ENCODE data around the gene HSD17B14. TPM values are rescaled to one million over a fixed set of nuclear protein-coding genes. Genes with fewer than 3 reads are reported as not detected.
A peak's percentile ranks its signal among the peaks of the same experiment; 100 is the strongest.

The HSD17B14 gene
- total and polyA plus RNA-seq, 9 of the 15 experiments (the other 6 are each of a cell fraction or from before 2014, with no cell fraction given): 0.16 TPM; not detected in 8

DNA sequence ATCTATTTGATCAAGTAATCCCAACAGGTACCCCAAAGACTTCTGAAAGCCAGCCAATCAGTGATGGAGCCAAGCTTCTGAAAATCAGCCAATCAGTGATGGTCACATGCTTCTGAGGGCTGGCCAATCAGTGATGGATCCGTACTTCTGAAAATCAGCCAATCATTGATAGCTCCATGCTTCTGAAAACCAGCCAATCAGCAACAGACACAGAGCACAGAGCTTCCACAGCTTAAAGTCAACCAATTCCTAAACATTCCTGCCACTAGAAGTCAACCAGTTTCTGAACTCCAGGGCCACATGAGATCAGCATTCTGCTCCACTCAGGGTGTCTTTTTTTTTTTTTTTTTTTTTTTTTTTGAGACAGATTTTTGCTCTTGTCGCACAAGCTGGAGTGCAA is 8.2 kb upstream of the HSD17B14 start:
- peak; percentile 90 for FAIRE-seq
- in situ Hi-C loops (cut with MboI): loop anchor here (5.0 kb wide), 1 partner anchor 52 kb away; no protein-coding TSS in a partner anchor
- 92% methylated on average over 2 of the region's 2 CpGs for WGBS (ENCODE audit: insufficient coverage, low coverage, missing lambda C conversion rate)

More for the DNA sequence above, 8.2 kb upstream of the HSD17B14 start:
- Histone ChIP-seq H3K4me3 (no peak overlapping the region), H3K27ac (ENCODE audit: extremely low read depth, low read depth, low read length) (no peak overlapping the region), H3K36me3 (ENCODE audit: control insufficient read depth, insufficient read depth, low read length) (peaks cover 19% of the 10 kb centered on the region), H3K79me2 (ENCODE audit: control insufficient read depth, insufficient read depth, low read length) (no peaks in the 10 kb centered on the region), H4K20me1 (replicated peaks; ENCODE audit: control insufficient read depth, insufficient read depth, low read length) (no peaks in the 10 kb centered on the region), H3K4me1 (replicated peaks in 1 of 2; ENCODE audit: control insufficient read depth in 2 of 2, insufficient read depth in 2 of 2, low read length in 2 of 2) (peaks cover 6 to 11% of the 10 kb centered on the region in 2 experiments; a peak in 4 of 5 replicates), H3K9me3 (replicated peaks; ENCODE audit: control insufficient read depth, insufficient read depth, low read depth, low read length) (no peaks in the 10 kb centered on the region), H3K9me1 (ENCODE audit: control insufficient read depth, insufficient read depth, low read length) (no peaks in the 10 kb centered on the region), H3K4me2 (ENCODE audit: insufficient read depth, low read length) (no peak overlapping the region), H3K27me3 (ENCODE audit: control insufficient read depth in 2 of 2, insufficient read depth in 2 of 2, low read length in 2 of 2) (no peaks in the 10 kb centered on the region), H3K9ac (ENCODE audit: insufficient read depth in 1 of 2, low read depth in 2 of 2, low read length in 2 of 2) (no peak overlapping the region), H2AFZ (ENCODE audit: low read depth, low read length) (no peak overlapping the region)
- no TSS peak for BruUV-seq (replicated peaks)
- ChIA-PET CTCF (ENCODE audit: low intra/inter-chr PET ratio) (no interaction called here), POLR2A (interaction anchor here (0.6 to 2.1 kb wide), 10 partner anchors 12 to 229 kb away, joined by 3 to 9 read pairs (median 4); partner anchors contain the start of gene BCAT2)
- peak; percentile 88 for ATAC-seq
- DNase-seq (ENCODE audit: extremely low read depth in 1 of 4, low spot score in 3 of 4): peak; percentile 47 to 88 (median 80)
- intact Hi-C loops (cut with micrococcal nuclease): no loop called here
- TF ChIP-seq PPARD (CRISPR knock-in tag; IDR thresholded peaks at IDR 0.05) (no peak), RAD51 (IDR thresholded peaks at IDR 0.05; ENCODE audit: borderline replicate concordance, low read depth) (peak; percentile 64; the same call in 1 of the 2 replicates), NFYB (IDR thresholded peaks at IDR 0.05; ENCODE audit: extremely low read depth, insufficient read length) (peak; percentile 63), RBM25 (IDR thresholded peaks at IDR 0.05; ENCODE audit: low read depth, low read length, severe bottlenecking) (peak; percentile 36), CC2D1A (IDR thresholded peaks at IDR 0.05) (peak; percentile 85; the same call in 1 of the 2 replicates), TEAD1 (CRISPR knock-in tag; IDR thresholded peaks at IDR 0.05) (peak in 1 of 2 experiments; percentile 96; a peak in 2 of 4 replicates), ZFP30 (CRISPR knock-in tag; IDR thresholded peaks at IDR 0.05; ENCODE audit: borderline replicate concordance) (no peak), JUNB (CRISPR knock-in tag; conservative IDR thresholded peaks at IDR 0.05) (no peak), TEAD4 (IDR thresholded peaks at IDR 0.05; ENCODE audit: low read length) (peak; percentile 70), TEAD4 (CRISPR knock-in tag; IDR thresholded peaks at IDR 0.05; ENCODE audit: borderline replicate concordance) (no peak), ZNF384 (IDR thresholded peaks at IDR 0.05; ENCODE audit: low read depth, low read length) (peak; percentile 75), MTA2 (IDR thresholded peaks at IDR 0.05; ENCODE audit: low read depth) (no peak), TEAD2 (tag; IDR thresholded peaks at IDR 0.05) (peak; percentile 77; the same call in 1 of the 2 replicates)
- TF ChIP-seq, protein P1, sequence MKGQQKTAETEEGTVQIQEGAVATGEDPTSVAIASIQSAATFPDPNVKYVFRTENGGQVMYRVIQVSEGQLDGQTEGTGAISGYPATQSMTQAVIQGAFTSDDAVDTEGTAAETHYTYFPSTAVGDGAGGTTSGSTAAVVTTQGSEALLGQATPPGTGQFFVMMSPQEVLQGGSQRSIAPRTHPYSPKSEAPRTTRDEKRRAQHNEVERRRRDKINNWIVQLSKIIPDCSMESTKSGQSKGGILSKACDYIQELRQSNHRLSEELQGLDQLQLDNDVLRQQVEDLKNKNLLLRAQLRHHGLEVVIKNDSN (CRISPR knock-in tag; IDR thresholded peaks at IDR 0.05): peak; percentile 68
- TF ChIP-seq, protein P2, sequence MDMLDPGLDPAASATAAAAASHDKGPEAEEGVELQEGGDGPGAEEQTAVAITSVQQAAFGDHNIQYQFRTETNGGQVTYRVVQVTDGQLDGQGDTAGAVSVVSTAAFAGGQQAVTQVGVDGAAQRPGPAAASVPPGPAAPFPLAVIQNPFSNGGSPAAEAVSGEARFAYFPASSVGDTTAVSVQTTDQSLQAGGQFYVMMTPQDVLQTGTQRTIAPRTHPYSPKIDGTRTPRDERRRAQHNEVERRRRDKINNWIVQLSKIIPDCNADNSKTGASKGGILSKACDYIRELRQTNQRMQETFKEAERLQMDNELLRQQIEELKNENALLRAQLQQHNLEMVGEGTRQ (CRISPR knock-in tag; IDR thresholded peaks at IDR 0.05): peak; percentile 47
- TF ChIP-seq, protein P3, sequence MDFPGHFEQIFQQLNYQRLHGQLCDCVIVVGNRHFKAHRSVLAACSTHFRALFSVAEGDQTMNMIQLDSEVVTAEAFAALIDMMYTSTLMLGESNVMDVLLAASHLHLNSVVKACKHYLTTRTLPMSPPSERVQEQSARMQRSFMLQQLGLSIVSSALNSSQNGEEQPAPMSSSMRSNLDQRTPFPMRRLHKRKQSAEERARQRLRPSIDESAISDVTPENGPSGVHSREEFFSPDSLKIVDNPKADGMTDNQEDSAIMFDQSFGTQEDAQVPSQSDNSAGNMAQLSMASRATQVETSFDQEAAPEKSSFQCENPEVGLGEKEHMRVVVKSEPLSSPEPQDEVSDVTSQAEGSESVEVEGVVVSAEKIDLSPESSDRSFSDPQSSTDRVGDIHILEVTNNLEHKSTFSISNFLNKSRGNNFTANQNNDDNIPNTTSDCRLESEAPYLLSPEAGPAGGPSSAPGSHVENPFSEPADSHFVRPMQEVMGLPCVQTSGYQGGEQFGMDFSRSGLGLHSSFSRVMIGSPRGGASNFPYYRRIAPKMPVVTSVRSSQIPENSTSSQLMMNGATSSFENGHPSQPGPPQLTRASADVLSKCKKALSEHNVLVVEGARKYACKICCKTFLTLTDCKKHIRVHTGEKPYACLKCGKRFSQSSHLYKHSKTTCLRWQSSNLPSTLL (IDR thresholded peaks at IDR 0.05): peak; percentile 82

Measured in K562 (cell line).